Endothelial cell of umbilical vein (primary cell): Measurements from ENCODE around the gene OLA1. TPM values are rescaled to one million over a fixed set of nuclear protein-coding genes. Genes with fewer than 3 reads are reported as not detected.

Experiments used
- BruUV-seq: library from RNA; stranded (reverse); fragments of 400-500 nt; replicated peaks from 2 replicates; lab custom pipeline; 2021; lab: Mats Ljungman, UMichigan
- CTCF ChIA-PET: fragments of 300-600, 350-600 bp; sonication (Branson Sonifier 250); formaldehyde crosslinking; loops from one replicate; lab custom pipeline; 2021; ENCODE audit warnings: antibody characterized with exemption, inconsistent platforms; lab: Charles Lee
- POLR2A ChIA-PET: fragments of 300-600, 350-600 bp; sonication (Branson Sonifier 250); formaldehyde crosslinking; loops from one replicate; lab custom pipeline; 2021; ENCODE audit warnings: antibody characterized with exemption, inconsistent platforms; lab: Charles Lee
- DNase-seq: peaks from one replicate; pipeline ENCODE4 v3.0.0-alpha.2; 2011; ENCODE audit warnings: low read depth, low spot score
- FAIRE-seq: peaks from 2 replicates; lab custom pipeline; 2011; peaks lifted over from hg19 to GRCh38; lab: Jason Lieb, UNC
- H2AFZ ChIP-seq: 2 replicates; pipeline ENCODE4 v1.6.0; 2012; ENCODE audit warnings: low read depth, low read length, control low read depth, inconsistent platforms
- H3K27ac ChIP-seq: 2 replicates; pipeline ENCODE4 v1.5.1; 2011; ENCODE audit warnings: low read depth, mild to moderate bottlenecking, control low read depth, low read length, moderate library complexity; ENCODE audit not compliant: insufficient read depth
- H3K27me3 ChIP-seq, 2 experiments: 2 replicates each; pipeline versions ENCODE4 v1.6.0 to v1.6.1; 2011; ENCODE audit warnings: low read length in 2 of 2, mixed read lengths in 1 of 2; ENCODE audit not compliant: control insufficient read depth in 2 of 2, insufficient read depth in 2 of 2
- H3K36me3 ChIP-seq, 2 experiments: 2 replicates in 1 of 2; 3 replicates in 1 of 2; pipeline ENCODE4 v1.5.1; 2011; ENCODE audit warnings: low read length in 2 of 2, mild to moderate bottlenecking in 1 of 2, moderate library complexity in 1 of 2; ENCODE audit not compliant: control insufficient read depth in 2 of 2, insufficient read depth in 2 of 2; ENCODE audit errors: extremely low read depth in 1 of 2
- H3K4me1 ChIP-seq: 3 replicates; pipeline ENCODE4 v1.5.1; 2011; ENCODE audit warnings: mild to moderate bottlenecking, low read length; ENCODE audit not compliant: control insufficient read depth, insufficient read depth; ENCODE audit errors: extremely low read depth
- H3K4me2 ChIP-seq: 2 replicates; pipeline ENCODE4 v1.6.1; 2011; ENCODE audit warnings: low read length, control low read depth, mixed read lengths; ENCODE audit not compliant: insufficient read depth
- H3K4me3 ChIP-seq, 3 experiments: fragments of 200-600 bp in 1 of 3; sonication (generic), shearing (Covaris generic) in 1 of 3; replicated peaks in 1 of 3; 2 replicates each; pipeline ENCODE4 v1.5.1; 2011 to 2016; ENCODE audit warnings: control low read depth in 3 of 3, low read length in 3 of 3, mild to moderate bottlenecking in 2 of 3, inconsistent platforms in 1 of 3, low read depth in 1 of 3, moderate library complexity in 1 of 3; ENCODE audit not compliant: insufficient read depth in 1 of 3
- H3K79me2 ChIP-seq: 2 replicates; pipeline ENCODE4 v1.6.0; 2012; ENCODE audit warnings: low read length, inconsistent platforms; ENCODE audit not compliant: control insufficient read depth, insufficient read depth
- H3K9ac ChIP-seq: replicated peaks from 2 replicates; pipeline ENCODE3; 2011; ENCODE audit warnings: low read length, control low read depth; ENCODE audit not compliant: insufficient read depth; ENCODE audit errors: extremely low read depth
- H3K9me1 ChIP-seq: replicated peaks from 3 replicates; pipeline ENCODE4 v1.6.0; 2011; ENCODE audit warnings: mild to moderate bottlenecking, low read length; ENCODE audit not compliant: control insufficient read depth, insufficient read depth; ENCODE audit errors: extremely low read depth
- H3K9me3 ChIP-seq: replicated peaks from 2 replicates; pipeline ENCODE4 v1.5.1; 2012; ENCODE audit warnings: low read length, inconsistent platforms; ENCODE audit not compliant: control insufficient read depth, insufficient read depth
- H4K20me1 ChIP-seq: replicated peaks from 2 replicates; pipeline ENCODE3; 2011; ENCODE audit warnings: mild to moderate bottlenecking, low read length; ENCODE audit not compliant: control insufficient read depth, insufficient read depth; ENCODE audit errors: extremely low read depth
- EZH2 ChIP-seq: IDR thresholded peaks from 2 replicates; pipeline ENCODE4 v1.6.1; 2012; ENCODE audit warnings: borderline replicate concordance, low read depth, mild to moderate bottlenecking, moderate library complexity, low read length, inconsistent platforms; ENCODE audit not compliant: severe bottlenecking
- FOS ChIP-seq: IDR thresholded peaks from 2 replicates; pipeline ENCODE4 v1.6.1; 2011; ENCODE audit warnings: mild to moderate bottlenecking, low read length, moderate library complexity, borderline replicate concordance; ENCODE audit not compliant: insufficient read depth
- GATA2 ChIP-seq: IDR thresholded peaks from 2 replicates; pipeline ENCODE4 v1.7.0; 2011; ENCODE audit warnings: low read depth, mild to moderate bottlenecking, moderate library complexity, mixed read lengths, low read length; ENCODE audit not compliant: insufficient read length, insufficient read depth
- JUN ChIP-seq: IDR thresholded peaks from 2 replicates; pipeline ENCODE4 v1.6.1; 2011; ENCODE audit warnings: borderline replicate concordance, low read depth; ENCODE audit not compliant: insufficient read length, insufficient read depth
- MYC ChIP-seq: IDR thresholded peaks from one replicate; pipeline ENCODE4 v1.6.1; 2011; ENCODE audit warnings: mild to moderate bottlenecking, low read depth, low read length
- POLR2A ChIP-seq: IDR thresholded peaks from 2 replicates; pipeline ENCODE4 v1.6.1; 2012; ENCODE audit warnings: low read depth, mild to moderate bottlenecking, control low read depth, low read length
- POLR2AphosphoS5 ChIP-seq: IDR thresholded peaks from 2 replicates; pipeline ENCODE4 v1.6.1; 2012; ENCODE audit warnings: low read depth, mild to moderate bottlenecking, control low read depth, low read length, moderate library complexity; ENCODE audit not compliant: insufficient read depth
- dilution Hi-C: fragments of 300-500 bp; cut with MboI; formaldehyde crosslinking; loops from one replicate; pipeline ENCODE4 v1.15.0; 2019; ENCODE audit warnings: low sequenced_read_pairs; ENCODE audit not compliant: extremely low pct_ligation_motif_present
- intact Hi-C: fragments of 100-400 bp; cut with micrococcal nuclease; formaldehyde crosslinking; loops from one replicate; pipeline ENCODE4 v1.10.0; 2022
- polyA plus RNA-seq, 4 experiments: library from polyadenylated mRNA; depleted of rRNA in 3 of 4; stranded (reverse) in 3 of 4; unstranded in 1 of 4; fragments of >200 nt; gene quantifications; 2 replicates each; pipeline versions ENCODE4 v1.2.1 to v1.2.3, GENCODE V29; 2011 to 2012; ENCODE audit warnings: missing spikeins in 1 of 4
- total RNA-seq: library from RNA; stranded (reverse); gene quantifications from 2 replicates; pipeline ENCODE4 v1.2.3, GENCODE V29; 2021
- TF ChIP-seq, protein P1 (sequence below): IDR thresholded peaks from 2 replicates; pipeline ENCODE4 v1.6.1; 2011; ENCODE audit not compliant: insufficient read depth, insufficient read length
- TF ChIP-seq, protein P2 (sequence below), 2 donors: IDR thresholded peaks; 1 replicate in 1 of 2; 2 replicates in 1 of 2; pipeline ENCODE4 v1.5.1; 2011; ENCODE audit warnings: low read length in 2 of 2, mild to moderate bottlenecking in 2 of 2, moderate library complexity in 2 of 2, control low read depth in 1 of 2, inconsistent platforms in 1 of 2, low read depth in 1 of 2; ENCODE audit not compliant: insufficient read depth in 1 of 2; ENCODE audit errors: extremely low read depth in 1 of 2

Gene OLA1
- total and polyA plus RNA-seq, 2 donors (not counting 3 experiments of a cell fraction or from before 2014, with no cell fraction given) = 30.6 to 93.9 TPM

DNA sequence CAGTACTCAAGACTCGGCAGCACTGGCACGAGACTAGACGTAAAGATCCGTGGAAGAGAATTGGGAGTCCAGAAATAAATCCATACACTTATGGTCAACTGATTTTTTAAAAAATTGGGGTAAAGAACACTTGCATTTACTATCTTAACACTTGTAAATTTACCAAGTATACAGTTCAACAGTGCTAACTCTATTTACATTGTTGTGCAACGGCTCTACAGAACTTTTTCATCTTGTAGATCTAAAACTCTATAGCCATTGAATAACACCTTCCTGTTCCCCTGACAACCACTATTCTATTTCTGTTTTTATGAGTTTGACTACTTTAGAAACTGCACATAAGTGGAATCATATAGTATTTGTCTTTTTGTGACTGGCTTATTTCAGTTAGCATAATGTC is 153.8 kb downstream of the OLA1 start:
- dilution Hi-C loops = no loop called here
- H3K9ac ChIP-seq = no peak overlapping the region
- H2AFZ ChIP-seq = no peak overlapping the region
- no peak overlapping the region for H3K4me2 ChIP-seq
- H3K36me3 ChIP-seq = no peaks in the 10 kb centered on the region
- H3K4me3 ChIP-seq = no peak overlapping the region
- no peaks in the 10 kb centered on the region for H3K27me3 ChIP-seq
- H3K27ac ChIP-seq = no peak overlapping the region
- no peaks in the 10 kb centered on the region for H3K9me3 ChIP-seq
- ChIA-PET CTCF (no interaction called here), POLR2A (no interaction called here)
- H3K79me2 ChIP-seq = no peaks in the 10 kb centered on the region
- intact Hi-C loops = no loop called here
- no peak for FAIRE-seq
- no TSS peak for BruUV-seq
- DNase-seq = no peak
- H4K20me1 ChIP-seq = no peaks in the 10 kb centered on the region
- H3K9me1 ChIP-seq = no peaks in the 10 kb centered on the region
- TF ChIP-seq GATA2 (no peak), JUN (no peak), POLR2AphosphoS5 (no peak), FOS (no peak), MYC (no peak), POLR2A (no peak), EZH2 (no peak)
- TF ChIP-seq, protein P1, sequence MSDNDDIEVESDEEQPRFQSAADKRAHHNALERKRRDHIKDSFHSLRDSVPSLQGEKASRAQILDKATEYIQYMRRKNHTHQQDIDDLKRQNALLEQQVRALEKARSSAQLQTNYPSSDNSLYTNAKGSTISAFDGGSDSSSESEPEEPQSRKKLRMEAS = no peak
- no peaks in the 10 kb centered on the region for H3K4me1 ChIP-seq

GRCh38 chr2:174090476-174090875 is 157.9 kb downstream of the OLA1 start:
- no peak overlapping the region for H2AFZ ChIP-seq

More at GRCh38 chr2:174090476-174090875, 157.9 kb downstream of the OLA1 start:
- TF ChIP-seq, protein P2, sequence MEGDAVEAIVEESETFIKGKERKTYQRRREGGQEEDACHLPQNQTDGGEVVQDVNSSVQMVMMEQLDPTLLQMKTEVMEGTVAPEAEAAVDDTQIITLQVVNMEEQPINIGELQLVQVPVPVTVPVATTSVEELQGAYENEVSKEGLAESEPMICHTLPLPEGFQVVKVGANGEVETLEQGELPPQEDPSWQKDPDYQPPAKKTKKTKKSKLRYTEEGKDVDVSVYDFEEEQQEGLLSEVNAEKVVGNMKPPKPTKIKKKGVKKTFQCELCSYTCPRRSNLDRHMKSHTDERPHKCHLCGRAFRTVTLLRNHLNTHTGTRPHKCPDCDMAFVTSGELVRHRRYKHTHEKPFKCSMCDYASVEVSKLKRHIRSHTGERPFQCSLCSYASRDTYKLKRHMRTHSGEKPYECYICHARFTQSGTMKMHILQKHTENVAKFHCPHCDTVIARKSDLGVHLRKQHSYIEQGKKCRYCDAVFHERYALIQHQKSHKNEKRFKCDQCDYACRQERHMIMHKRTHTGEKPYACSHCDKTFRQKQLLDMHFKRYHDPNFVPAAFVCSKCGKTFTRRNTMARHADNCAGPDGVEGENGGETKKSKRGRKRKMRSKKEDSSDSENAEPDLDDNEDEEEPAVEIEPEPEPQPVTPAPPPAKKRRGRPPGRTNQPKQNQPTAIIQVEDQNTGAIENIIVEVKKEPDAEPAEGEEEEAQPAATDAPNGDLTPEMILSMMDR (IDR thresholded peaks at IDR 0.05; ENCODE audit: extremely low read depth in 1 of 2, insufficient read depth in 1 of 2, low read depth in 1 of 2, low read length in 2 of 2) = no peak
- TF ChIP-seq EZH2 = no peak
- no peak for TF ChIP-seq MYC
- TF ChIP-seq, protein P1 = no peak
- no peak for TF ChIP-seq POLR2AphosphoS5
- no peak for TF ChIP-seq JUN
- no peak for TF ChIP-seq FOS
- no peak for TF ChIP-seq GATA2
- TF ChIP-seq POLR2A = no peak
- Histone ChIP-seq H3K4me2 (no peak overlapping the region), H3K9me1 (no peaks in the 10 kb centered on the region), H4K20me1 (no peaks in the 10 kb centered on the region), H3K36me3 (no peaks in the 10 kb centered on the region), H3K9ac (no peak overlapping the region), H3K4me1 (no peaks in the 10 kb centered on the region), H3K27ac (no peak overlapping the region), H3K4me3 (no peak overlapping the region), H3K9me3 (no peaks in the 10 kb centered on the region), H3K79me2 (no peaks in the 10 kb centered on the region), H3K27me3 (no peaks in the 10 kb centered on the region)
- POLR2A ChIA-PET = no interaction called here
- DNase-seq (no peak), FAIRE-seq (no peak)
- intact Hi-C loops (no loop called here), dilution Hi-C loops (no loop called here)
- CTCF ChIA-PET = interaction anchor here (2.2 kb wide), 1 partner anchor 12 kb away, joined by 9 read pairs; no protein-coding TSS in a partner anchor
- BruUV-seq = no TSS peak
